Liver (tissue), 9 donors: ENCODE data around the gene RBM20. TPM values are rescaled to one million over a fixed set of nuclear protein-coding genes. Genes with fewer than 3 reads are reported as not detected.

Experiments
- DNase-seq: peaks from one replicate; pipeline ENCODE4 v3.0.0-alpha.2; 2017; ENCODE audit warnings: low spot score
- H3K27ac ChIP-seq, 2 donors: one replicate each; pipeline ENCODE4 v1.7.0; 2013; ENCODE audit warnings: inconsistent platforms in 2 of 2, low read length in 2 of 2, control low read depth in 1 of 2, low read depth in 1 of 2, mild to moderate bottlenecking in 1 of 2
- H3K27me3 ChIP-seq, 4 donors: one replicate each; pipeline versions ENCODE4 v1.6.1 to v1.7.0; 2013; ENCODE audit warnings: low read length in 3 of 4, inconsistent platforms in 1 of 4, mild to moderate bottlenecking in 1 of 4, moderate library complexity in 1 of 4; ENCODE audit not compliant: control insufficient read depth in 4 of 4, insufficient read depth in 4 of 4
- H3K36me3 ChIP-seq, 4 donors: one replicate each; pipeline versions ENCODE4 v1.6.1 to v1.7.0; 2013; ENCODE audit warnings: low read length in 3 of 4, mild to moderate bottlenecking in 3 of 4, low read depth in 1 of 4, moderate library complexity in 1 of 4; ENCODE audit not compliant: control insufficient read depth in 4 of 4, insufficient read depth in 3 of 4
- H3K4me1 ChIP-seq, 4 donors: one replicate each; pipeline versions ENCODE4 v1.6.1 to v1.7.0; 2013; ENCODE audit warnings: low read length in 3 of 4, mild to moderate bottlenecking in 3 of 4, moderate library complexity in 1 of 4; ENCODE audit not compliant: control insufficient read depth in 4 of 4, insufficient read depth in 4 of 4
- H3K4me3 ChIP-seq, 3 donors: one replicate each; pipeline versions ENCODE4 v1.6.1 to v1.7.0; 2013; ENCODE audit warnings: low read length in 3 of 3, control low read depth in 1 of 3, low read depth in 1 of 3, mild to moderate bottlenecking in 1 of 3
- H3K9ac ChIP-seq, 2 donors: one replicate each; pipeline ENCODE4 v1.7.0; 2013; ENCODE audit warnings: low read length in 2 of 2, mild to moderate bottlenecking in 2 of 2, moderate library complexity in 2 of 2, control low read depth in 1 of 2, low read depth in 1 of 2
- H3K9me3 ChIP-seq, 4 donors: one replicate each; pipeline versions ENCODE4 v1.6.1 to v1.7.0; 2013; ENCODE audit warnings: low read length in 3 of 4; ENCODE audit not compliant: control insufficient read depth in 4 of 4
- EGR1 ChIP-seq, 2 donors: IDR thresholded peaks; 2 replicates each; pipeline ENCODE4 v1.6.1; 2016 to 2018; ENCODE audit warnings: antibody characterized with exemption in 2 of 2, low read depth in 2 of 2
- FOXA1 ChIP-seq: IDR thresholded peaks from 2 replicates; pipeline ENCODE4 v1.6.1; 2016; ENCODE audit warnings: antibody characterized with exemption
- FOXA2 ChIP-seq: IDR thresholded peaks from 2 replicates; pipeline ENCODE4 v1.6.1; 2016; ENCODE audit warnings: antibody characterized with exemption
- GABPA ChIP-seq, 2 donors: IDR thresholded peaks in 1 of 2; conservative IDR thresholded peaks in 1 of 2; 2 replicates each; pipeline ENCODE4 v1.6.1; 2016; ENCODE audit warnings: antibody characterized with exemption in 2 of 2, mild to moderate bottlenecking in 1 of 2, moderate library complexity in 1 of 2
- HNF4G ChIP-seq: IDR thresholded peaks from 2 replicates; pipeline ENCODE4 v1.6.1; 2016; ENCODE audit warnings: antibody characterized with exemption
- NR2F2 ChIP-seq: IDR thresholded peaks from 2 replicates; pipeline ENCODE4 v1.6.1; 2016; ENCODE audit warnings: antibody characterized with exemption
- RAD21 ChIP-seq, 2 donors: IDR thresholded peaks; 2 replicates each; pipeline ENCODE4 v1.6.1; 2016; ENCODE audit warnings: antibody characterized with exemption in 2 of 2, mild to moderate bottlenecking in 2 of 2
- SP1 ChIP-seq: IDR thresholded peaks from 2 replicates; pipeline ENCODE4 v1.6.1; 2018; ENCODE audit warnings: antibody characterized with exemption, mild to moderate bottlenecking
- TAF1 ChIP-seq: conservative IDR thresholded peaks from 2 replicates; pipeline ENCODE4 v1.6.1; 2016; ENCODE audit warnings: antibody characterized with exemption, mild to moderate bottlenecking
- YY1 ChIP-seq: IDR thresholded peaks from 2 replicates; pipeline ENCODE4 v1.6.1; 2016; ENCODE audit warnings: antibody characterized with exemption, mild to moderate bottlenecking
- WGBS: extraction: QIAGEN DNeasy Blood & Tissue Kit; methylation state at CpG from one replicate; pipeline ENCODE4 v1.1.7; 2013; 5-methylcytosine and 5-hydroxymethylcytosine counted together
- polyA plus RNA-seq, 2 donors: library from polyadenylated mRNA; stranded (reverse) in 1 of 2; unstranded in 1 of 2; fragments of 200-250 nt in 1 of 2; fragments of >200 nt in 1 of 2; fragmentation: Nextera tagmentation in 1 of 2; extraction: Ambion mirVana in 1 of 2; gene quantifications; one replicate each; pipeline versions ENCODE4 v1.2.1 to v1.2.3, GENCODE V29; 2013 to 2015
- total RNA-seq, 2 donors: library from RNA; depleted of rRNA; stranded (reverse); fragments of >200 nt; gene quantifications; one replicate each; pipeline ENCODE4 v1.2.3, GENCODE V29; 2014
- TF ChIP-seq, protein P1 (sequence below): IDR thresholded peaks from 2 replicates; pipeline ENCODE4 v1.6.1; 2016; ENCODE audit warnings: antibody characterized with exemption
- TF ChIP-seq, protein P2 (sequence below): fragments of 150-350 bp; IDR thresholded peaks from 2 replicates; pipeline ENCODE4 v1.5.1; 2017; ENCODE audit warnings: improper control_type of control experiment, low read depth, low read length; ENCODE audit not compliant: missing input control
- TF ChIP-seq, protein P3 (sequence below): IDR thresholded peaks from 2 replicates; pipeline ENCODE4 v1.6.1; 2016; ENCODE audit warnings: antibody characterized with exemption
- TF ChIP-seq, protein P4 (sequence below): IDR thresholded peaks from 2 replicates; pipeline ENCODE4 v1.6.1; 2016; ENCODE audit warnings: antibody characterized with exemption
- TF ChIP-seq, protein P5 (sequence below): IDR thresholded peaks from 2 replicates; pipeline ENCODE4 v1.6.1; 2016; ENCODE audit warnings: antibody characterized with exemption, mild to moderate bottlenecking
- donor health status: healthy.
- donor health status: healthy.
- donor health status: healthy.
- donor health status: healthy.
- donor health status: healthy.

The RBM20 gene
- total and polyA plus RNA-seq, 4 donors = 0.03 to 0.08 (median 0.05) TPM; not detected in 1

DNA sequence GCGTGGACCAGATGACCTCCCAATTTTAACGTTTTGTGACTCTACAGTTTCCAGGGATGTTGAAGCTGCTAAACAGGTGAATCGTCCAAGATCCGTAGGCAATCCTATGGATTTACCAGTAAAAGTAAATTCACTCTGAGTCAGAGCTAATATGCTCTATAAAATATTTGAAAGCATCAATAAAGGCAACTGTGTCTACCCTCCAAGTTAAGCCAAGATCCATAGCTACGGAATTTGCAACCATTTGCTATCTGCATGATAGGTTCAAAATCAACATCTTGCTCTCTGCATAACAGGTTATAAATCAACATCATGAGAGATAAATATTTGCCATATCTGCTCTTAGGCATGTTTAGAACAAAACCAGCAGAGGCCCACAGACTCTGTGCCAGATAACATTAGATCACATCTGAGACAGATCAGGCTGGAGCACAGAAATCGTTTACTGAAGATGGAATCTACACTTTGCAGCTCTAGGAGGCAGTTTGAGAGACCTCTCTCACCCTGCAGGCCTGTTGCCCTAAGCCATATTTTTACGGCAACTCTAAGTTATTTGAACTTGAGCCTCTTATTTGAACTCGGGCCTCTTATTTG is 146.9 kb downstream of the RBM20 start:
- 89% methylated on average over 8 of the region's 8 CpGs for WGBS
- no peak overlapping the region for H3K9ac ChIP-seq
- H3K4me1 ChIP-seq = peaks cover 2 to 17% (median 9%) of the 10 kb centered on the region in 4 donors
- H3K36me3 ChIP-seq = no peaks in the 10 kb centered on the region
- H3K27me3 ChIP-seq = no peaks in the 10 kb centered on the region
- no peak for DNase-seq
- no peak overlapping the region for H3K27ac ChIP-seq
- no peak for TF ChIP-seq SP1
- TF ChIP-seq EGR1 (IDR thresholded peaks at IDR 0.05; ENCODE audit: low read depth in 2 of 2) = no peak
- no peak for TF ChIP-seq RAD21 (IDR thresholded peaks at IDR 0.05)
- no peak overlapping the region for H3K4me3 ChIP-seq
- no peaks in the 10 kb centered on the region for H3K9me3 ChIP-seq

DNA sequence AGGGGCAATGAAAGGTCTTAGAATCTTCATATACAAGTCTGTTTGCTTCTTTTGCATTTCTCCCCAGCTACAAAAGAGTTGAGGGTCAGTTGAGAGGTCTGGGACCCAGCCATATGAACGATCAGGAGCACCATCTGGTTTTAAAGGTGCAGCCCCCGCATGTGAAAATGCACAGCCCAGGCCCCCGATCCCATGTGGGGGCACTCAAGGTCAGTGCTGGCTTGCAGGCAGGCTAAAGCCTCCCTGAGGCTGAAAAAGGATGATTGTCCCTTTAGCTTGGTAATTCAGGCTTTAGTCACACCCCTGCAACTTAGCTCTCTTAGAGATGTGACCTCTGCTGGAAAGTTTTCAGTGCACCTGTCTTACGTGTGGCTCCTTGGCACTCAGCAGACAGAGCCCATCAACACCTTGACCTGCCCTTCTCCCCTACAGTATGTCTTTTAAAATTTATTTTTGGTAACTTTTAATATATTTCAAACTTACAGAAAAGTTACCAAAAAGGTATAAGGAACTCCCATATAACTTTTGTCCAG is 147.5 kb downstream of the RBM20 start:
- H3K36me3 ChIP-seq = no peaks in the 10 kb centered on the region
- H3K9ac ChIP-seq = no peak overlapping the region
- no peak overlapping the region for H3K4me3 ChIP-seq

More for the DNA sequence above, 147.5 kb downstream of the RBM20 start:
- Histone ChIP-seq H3K4me1 (peaks cover 2 to 17% (median 9%) of the 10 kb centered on the region in 4 donors), H3K27me3 (no peaks in the 10 kb centered on the region), H3K9me3 (no peaks in the 10 kb centered on the region), H3K27ac (no peak overlapping the region)
- no peak for DNase-seq
- WGBS = 87% methylated on average over 4 of the region's 4 CpGs
- TF ChIP-seq, protein P1, sequence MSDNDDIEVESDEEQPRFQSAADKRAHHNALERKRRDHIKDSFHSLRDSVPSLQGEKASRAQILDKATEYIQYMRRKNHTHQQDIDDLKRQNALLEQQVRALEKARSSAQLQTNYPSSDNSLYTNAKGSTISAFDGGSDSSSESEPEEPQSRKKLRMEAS = no peak
- TF ChIP-seq FOXA2 (no peak), YY1 (no peak), FOXA1 (no peak), SP1 (no peak), TAF1 (no peak), NR2F2 (no peak), EGR1 (IDR thresholded peaks at IDR 0.05; ENCODE audit: low read depth in 2 of 2) (no peak), HNF4G (no peak), GABPA (IDR thresholded peaks at IDR 0.05 in 1 of 2, conservative IDR thresholded peaks at IDR 0.05 in 1 of 2) (no peak)
- TF ChIP-seq, protein P2, sequence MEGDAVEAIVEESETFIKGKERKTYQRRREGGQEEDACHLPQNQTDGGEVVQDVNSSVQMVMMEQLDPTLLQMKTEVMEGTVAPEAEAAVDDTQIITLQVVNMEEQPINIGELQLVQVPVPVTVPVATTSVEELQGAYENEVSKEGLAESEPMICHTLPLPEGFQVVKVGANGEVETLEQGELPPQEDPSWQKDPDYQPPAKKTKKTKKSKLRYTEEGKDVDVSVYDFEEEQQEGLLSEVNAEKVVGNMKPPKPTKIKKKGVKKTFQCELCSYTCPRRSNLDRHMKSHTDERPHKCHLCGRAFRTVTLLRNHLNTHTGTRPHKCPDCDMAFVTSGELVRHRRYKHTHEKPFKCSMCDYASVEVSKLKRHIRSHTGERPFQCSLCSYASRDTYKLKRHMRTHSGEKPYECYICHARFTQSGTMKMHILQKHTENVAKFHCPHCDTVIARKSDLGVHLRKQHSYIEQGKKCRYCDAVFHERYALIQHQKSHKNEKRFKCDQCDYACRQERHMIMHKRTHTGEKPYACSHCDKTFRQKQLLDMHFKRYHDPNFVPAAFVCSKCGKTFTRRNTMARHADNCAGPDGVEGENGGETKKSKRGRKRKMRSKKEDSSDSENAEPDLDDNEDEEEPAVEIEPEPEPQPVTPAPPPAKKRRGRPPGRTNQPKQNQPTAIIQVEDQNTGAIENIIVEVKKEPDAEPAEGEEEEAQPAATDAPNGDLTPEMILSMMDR = no peak
- TF ChIP-seq, protein P3, sequence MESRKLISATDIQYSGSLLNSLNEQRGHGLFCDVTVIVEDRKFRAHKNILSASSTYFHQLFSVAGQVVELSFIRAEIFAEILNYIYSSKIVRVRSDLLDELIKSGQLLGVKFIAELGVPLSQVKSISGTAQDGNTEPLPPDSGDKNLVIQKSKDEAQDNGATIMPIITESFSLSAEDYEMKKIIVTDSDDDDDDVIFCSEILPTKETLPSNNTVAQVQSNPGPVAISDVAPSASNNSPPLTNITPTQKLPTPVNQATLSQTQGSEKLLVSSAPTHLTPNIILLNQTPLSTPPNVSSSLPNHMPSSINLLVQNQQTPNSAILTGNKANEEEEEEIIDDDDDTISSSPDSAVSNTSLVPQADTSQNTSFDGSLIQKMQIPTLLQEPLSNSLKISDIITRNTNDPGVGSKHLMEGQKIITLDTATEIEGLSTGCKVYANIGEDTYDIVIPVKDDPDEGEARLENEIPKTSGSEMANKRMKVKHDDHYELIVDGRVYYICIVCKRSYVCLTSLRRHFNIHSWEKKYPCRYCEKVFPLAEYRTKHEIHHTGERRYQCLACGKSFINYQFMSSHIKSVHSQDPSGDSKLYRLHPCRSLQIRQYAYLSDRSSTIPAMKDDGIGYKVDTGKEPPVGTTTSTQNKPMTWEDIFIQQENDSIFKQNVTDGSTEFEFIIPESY = no peak
- TF ChIP-seq, protein P4, sequence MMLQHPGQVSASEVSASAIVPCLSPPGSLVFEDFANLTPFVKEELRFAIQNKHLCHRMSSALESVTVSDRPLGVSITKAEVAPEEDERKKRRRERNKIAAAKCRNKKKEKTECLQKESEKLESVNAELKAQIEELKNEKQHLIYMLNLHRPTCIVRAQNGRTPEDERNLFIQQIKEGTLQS = no peak
- TF ChIP-seq, protein P5, sequence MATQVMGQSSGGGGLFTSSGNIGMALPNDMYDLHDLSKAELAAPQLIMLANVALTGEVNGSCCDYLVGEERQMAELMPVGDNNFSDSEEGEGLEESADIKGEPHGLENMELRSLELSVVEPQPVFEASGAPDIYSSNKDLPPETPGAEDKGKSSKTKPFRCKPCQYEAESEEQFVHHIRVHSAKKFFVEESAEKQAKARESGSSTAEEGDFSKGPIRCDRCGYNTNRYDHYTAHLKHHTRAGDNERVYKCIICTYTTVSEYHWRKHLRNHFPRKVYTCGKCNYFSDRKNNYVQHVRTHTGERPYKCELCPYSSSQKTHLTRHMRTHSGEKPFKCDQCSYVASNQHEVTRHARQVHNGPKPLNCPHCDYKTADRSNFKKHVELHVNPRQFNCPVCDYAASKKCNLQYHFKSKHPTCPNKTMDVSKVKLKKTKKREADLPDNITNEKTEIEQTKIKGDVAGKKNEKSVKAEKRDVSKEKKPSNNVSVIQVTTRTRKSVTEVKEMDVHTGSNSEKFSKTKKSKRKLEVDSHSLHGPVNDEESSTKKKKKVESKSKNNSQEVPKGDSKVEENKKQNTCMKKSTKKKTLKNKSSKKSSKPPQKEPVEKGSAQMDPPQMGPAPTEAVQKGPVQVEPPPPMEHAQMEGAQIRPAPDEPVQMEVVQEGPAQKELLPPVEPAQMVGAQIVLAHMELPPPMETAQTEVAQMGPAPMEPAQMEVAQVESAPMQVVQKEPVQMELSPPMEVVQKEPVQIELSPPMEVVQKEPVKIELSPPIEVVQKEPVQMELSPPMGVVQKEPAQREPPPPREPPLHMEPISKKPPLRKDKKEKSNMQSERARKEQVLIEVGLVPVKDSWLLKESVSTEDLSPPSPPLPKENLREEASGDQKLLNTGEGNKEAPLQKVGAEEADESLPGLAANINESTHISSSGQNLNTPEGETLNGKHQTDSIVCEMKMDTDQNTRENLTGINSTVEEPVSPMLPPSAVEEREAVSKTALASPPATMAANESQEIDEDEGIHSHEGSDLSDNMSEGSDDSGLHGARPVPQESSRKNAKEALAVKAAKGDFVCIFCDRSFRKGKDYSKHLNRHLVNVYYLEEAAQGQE = no peak
